ENCODE results near the gene CDH22.

The CDH22 gene

DNA sequence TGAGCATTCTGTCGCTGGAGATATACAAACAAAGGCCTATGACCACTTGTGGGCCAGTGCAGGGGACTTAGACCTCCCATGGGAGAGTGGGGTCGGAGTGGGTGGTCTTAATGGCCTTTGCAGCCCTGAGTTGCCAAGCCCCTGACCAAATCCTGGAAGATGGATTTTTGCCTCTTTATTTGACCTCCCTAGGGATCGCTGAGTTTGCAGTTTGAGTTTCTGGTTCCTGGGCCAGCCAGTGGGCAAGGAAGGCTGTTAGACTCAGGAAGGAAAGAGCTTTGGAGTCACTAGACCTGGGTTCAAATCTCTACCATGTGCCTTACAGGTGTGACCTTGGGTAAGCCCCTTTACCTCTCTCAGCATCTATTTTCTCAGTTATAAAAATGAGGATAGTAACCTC lies 96.0 kb downstream of the CDH22 start:
- no peak for DNase-seq

DNA sequence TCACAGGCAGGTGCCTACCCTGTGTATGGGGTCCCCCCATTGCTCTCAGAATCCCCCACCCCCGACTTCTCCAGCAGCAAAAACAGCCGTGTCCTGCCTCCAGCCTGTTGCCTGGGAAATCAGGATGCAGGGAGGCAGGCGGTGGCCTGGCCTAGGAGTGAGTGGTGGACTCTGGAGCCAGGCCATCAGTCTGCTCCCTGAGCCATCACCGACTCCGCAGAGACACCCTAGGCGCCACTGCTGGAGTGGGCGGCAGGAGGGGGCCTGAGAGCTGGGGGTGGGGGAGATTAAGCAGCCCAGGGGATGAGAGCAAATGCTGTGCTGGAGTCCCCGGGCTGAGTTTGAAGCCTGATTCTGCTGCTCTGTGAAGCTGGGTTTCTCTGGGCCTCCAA lies 97.0 kb downstream of the CDH22 start:
- no peak for DNase-seq

DNA sequence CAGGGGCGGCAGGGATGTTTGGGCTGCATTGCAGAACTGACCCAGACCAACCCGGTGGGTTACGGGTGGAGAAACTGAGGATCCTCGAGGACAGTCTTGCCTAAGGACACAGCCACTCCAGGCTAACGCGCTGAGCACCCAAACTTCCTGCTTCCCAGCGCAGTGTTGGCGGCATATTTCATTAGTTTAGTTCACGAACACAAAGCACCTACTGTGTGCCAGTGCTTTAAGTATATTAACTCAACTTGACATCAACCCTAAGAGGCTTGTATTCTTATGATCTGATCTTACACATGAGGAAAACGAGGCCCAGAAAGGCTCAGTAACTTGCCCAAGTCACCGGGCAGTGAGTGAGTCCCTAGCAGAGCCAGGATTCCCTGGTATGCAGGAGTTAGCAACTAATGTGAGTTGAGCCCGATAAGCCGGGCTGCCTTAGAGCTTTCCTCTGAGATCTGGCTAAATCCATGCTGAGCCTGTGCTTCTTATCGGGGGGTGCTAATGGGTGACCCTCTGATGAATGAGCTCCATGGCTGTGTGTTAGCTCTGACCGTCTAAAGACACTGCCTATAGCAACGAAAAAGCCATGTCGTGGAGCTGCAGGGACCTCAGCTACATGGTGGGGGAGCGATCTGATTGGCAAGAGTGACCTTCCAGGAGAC lies 97.5 kb downstream of the CDH22 start:
- DNase-seq: no peak

DNA sequence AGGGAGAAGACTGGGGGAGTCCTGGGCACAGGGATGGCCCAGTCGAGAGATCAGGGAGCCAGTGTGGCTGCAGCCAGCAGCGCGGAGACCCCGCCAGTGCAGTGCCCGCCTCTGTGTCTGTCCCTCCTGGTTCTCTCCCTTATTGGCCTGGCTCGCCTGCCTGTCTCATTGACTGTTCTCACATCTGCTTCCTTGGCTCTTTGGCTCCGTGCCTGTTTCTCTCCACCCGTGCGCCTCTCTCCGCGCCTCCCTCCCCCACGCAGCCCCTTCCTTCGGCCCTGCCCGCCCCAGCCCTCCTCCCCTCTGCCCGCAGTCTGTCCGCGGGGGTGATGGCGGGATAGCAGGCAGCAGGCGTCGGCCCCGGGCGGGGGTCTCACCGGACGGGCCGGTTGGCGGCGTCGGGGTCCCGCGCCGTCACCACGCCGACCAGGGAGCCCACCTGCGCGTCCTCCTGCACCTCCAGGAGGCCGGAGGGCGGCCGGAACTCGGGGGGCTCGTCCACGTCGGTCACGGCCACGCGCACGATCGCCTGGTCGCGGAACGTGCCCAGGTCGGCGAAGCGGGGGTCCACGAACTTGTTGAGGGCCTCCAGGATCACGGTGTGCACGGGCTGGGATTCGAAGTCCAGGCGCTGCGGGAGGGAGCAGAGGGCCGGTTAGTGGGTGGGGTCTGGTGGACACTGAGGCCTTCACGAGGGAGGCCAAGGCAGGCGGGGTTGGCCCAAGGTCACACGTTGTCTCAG lies 98.2 kb downstream of the CDH22 start:
- no peak for DNase-seq

- no peak for DNase-seq
These were observed 100.5 kb downstream of the CDH22 start for GRCh38 chr20:46207793-46208192.

- no peak for DNase-seq
These were observed 101.2 kb downstream of the CDH22 start for GRCh38 chr20:46206992-46207549.

- DNase-seq: no peak
These were observed 102.3 kb downstream of the CDH22 start for GRCh38 chr20:46206025-46206424.

GRCh38 chr20:46205349-46205748 lies 102.9 kb downstream of the CDH22 start:
- DNase-seq: no peak

DNA sequence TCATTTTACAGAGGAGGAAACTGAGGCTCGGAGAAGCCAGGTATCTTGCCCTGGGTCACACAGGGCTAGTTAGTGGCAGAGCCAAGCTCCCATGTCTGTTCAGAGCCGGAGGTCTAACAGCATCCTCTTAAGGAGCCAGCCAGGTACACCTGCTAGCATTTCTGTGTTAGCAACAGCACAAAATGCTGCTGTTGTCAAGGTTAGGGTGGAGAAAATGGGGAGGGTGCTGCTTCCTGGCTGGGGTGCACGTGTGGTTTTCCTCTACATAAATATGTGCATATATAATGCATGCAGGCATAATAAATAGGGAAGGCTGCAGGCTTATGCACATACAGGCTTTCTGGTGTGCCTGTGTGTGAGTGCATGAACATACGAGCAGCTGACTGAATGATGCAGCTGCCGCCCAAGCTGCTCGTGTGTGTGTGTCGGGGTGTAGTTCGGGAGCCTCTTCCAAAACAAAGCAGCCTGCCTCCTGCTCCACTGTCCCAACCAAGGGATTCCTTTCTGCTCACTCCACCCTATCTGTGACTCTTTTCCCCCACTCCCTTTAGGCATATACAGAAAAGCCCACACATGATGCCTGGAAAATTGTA lies 103.6 kb downstream of the CDH22 start:
- no peak for DNase-seq

DNA sequence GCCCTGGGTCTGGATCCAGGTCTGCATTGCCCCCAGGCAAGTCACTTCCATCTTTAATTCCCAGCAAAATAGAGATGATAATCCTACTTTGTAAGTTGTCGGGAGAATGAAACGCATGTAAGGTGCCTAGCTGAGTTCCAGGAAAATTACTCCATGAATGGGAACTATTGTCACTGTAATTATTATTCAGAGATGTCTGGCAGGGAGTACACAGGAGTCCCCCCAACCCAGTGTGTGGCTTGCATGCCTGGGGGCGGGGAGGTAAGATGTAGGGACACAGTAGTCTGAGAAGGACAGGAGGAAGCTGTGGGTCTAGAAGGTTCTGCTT lies 104.8 kb downstream of the CDH22 start:
- no peak for DNase-seq

GRCh38 chr20:46202766-46203509 lies 105.4 kb downstream of the CDH22 start:
- peak; percentile 16 for DNase-seq

GRCh38 chr20:46200582-46201570 lies 107.4 kb downstream of the CDH22 start:
- DNase-seq: no peak

GRCh38 chr20:46199198-46199597 lies 109.1 kb downstream of the CDH22 start:
- DNase-seq: peak; percentile 25

DNA sequence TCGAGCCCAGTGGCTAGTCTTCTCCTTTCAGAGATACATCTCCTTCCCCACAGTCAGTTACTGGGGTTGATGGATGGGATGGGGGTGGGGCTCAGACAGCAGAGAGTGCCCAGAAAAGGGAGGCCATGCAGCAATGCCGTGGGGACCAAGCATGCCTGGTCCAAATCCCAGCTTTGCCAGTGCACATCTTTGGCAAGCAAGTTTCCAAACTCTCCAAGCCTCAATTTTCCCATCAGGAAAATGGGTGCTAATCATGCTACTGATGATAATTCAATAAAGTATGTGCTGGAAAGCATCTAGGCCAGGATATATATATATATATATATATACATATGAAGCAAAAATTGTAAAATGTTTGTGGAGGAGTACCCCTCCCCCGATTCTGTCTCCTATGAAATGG lies 111.3 kb downstream of the CDH22 start:
- no peak for DNase-seq

GRCh38 chr20:46195264-46196036 lies 112.8 kb downstream of the CDH22 start:
- no peak for DNase-seq

DNA sequence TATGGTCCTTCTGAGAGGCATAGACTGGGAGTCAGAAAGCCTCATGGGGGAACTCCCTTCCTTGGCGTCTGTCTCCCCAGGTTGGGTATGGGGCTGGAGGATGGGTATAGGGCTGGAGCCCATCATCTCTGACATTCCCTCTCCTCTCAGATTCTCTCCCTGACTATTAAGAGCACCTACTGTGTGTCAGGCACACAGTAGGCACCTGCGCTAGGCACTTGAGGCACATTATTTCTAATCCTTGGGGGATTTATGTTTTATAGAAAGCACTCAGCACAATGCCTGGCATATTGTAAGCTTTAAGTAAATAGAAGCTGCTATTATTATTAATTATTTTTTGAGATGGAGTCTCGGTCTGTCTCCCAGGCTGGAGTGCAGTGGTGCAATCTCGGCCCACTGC lies 113.9 kb downstream of the CDH22 start:
- DNase-seq: no peak

GRCh38 chr20:46192376-46192944 lies 115.8 kb downstream of the CDH22 start:
- DNase-seq: no peak

- DNase-seq: no peak
These were observed 116.7 kb downstream of the CDH22 start for GRCh38 chr20:46191611-46192010.

DNA sequence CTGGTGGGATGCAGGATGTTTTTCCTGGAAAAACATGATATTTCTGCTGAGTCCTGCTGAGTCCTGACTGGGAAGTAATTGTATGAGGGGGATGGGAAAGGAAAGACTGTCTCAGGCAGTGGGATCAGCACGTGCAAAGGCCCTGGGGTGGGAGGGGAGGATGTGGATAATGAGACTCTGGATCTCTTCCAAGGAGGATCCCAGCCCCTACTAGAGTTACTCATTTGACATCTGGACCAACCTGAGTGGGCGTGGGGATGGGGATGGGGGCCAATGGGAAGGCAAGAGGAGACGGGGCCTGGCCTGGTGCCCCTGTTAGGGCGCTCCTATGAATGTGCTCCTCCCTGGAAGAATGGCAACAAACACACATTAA lies 117.1 kb downstream of the CDH22 start:
- DNase-seq: no peak

DNA sequence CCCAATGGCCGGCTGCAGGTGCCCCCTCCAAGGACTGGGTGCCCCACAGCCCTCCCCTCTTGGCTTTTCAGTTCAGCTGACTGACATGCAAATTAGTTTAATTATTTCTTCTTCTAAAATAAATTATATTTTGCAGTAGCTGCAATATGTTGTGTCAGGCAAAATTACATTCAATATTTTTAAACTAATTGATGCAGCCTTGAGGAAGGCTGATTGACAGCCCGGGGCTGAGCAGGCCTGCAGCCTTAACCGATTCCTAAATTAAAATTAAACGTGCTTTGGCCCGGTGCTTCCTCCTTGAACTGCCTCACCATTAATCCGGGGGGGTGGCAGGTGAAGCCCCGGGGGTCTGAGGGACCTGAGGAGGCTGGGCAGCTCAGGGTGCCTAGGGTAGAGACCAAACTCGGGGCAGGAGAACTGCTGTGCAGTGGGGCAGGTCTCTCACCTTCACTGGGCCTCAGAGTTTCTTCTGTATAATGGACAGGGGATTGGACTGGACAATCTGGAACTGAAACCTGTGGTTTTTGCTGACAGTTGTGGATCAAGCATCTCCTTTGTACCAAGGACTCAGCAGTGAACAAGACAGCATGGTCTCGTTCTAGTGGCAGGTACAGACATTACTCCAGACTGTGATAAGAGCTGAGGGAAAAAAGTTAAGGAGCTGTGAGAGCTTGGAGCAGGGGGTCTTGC lies 117.7 kb downstream of the CDH22 start:
- DNase-seq: no peak

All from NCI-H2029 (cell line).